ENCODE results near the gene IGFBP6.

GRCh38 chr12:53061404-53062010 is 36.0 kb upstream of the IGFBP6 start:
- TF ChIP-seq POLR2AphosphoS5 (IDR thresholded peaks at IDR 0.05; ENCODE audit: borderline replicate concordance, low read depth, low read length) (no peak), EZH2 (IDR thresholded peaks at IDR 0.05) (no peak)

Data from SK-N-MC (cell line).